ENCODE measurements around the gene CDC73. TPM values are rescaled to one million over a fixed set of nuclear protein-coding genes. Genes with fewer than 3 reads are reported as not detected.

CDC73 gene
- total and polyA plus RNA-seq, 9 of the 15 experiments (the other 6 are each of a cell fraction or from before 2014, with no cell fraction given) = 19.0 to 61.7 (median 30.1) TPM

DNA sequence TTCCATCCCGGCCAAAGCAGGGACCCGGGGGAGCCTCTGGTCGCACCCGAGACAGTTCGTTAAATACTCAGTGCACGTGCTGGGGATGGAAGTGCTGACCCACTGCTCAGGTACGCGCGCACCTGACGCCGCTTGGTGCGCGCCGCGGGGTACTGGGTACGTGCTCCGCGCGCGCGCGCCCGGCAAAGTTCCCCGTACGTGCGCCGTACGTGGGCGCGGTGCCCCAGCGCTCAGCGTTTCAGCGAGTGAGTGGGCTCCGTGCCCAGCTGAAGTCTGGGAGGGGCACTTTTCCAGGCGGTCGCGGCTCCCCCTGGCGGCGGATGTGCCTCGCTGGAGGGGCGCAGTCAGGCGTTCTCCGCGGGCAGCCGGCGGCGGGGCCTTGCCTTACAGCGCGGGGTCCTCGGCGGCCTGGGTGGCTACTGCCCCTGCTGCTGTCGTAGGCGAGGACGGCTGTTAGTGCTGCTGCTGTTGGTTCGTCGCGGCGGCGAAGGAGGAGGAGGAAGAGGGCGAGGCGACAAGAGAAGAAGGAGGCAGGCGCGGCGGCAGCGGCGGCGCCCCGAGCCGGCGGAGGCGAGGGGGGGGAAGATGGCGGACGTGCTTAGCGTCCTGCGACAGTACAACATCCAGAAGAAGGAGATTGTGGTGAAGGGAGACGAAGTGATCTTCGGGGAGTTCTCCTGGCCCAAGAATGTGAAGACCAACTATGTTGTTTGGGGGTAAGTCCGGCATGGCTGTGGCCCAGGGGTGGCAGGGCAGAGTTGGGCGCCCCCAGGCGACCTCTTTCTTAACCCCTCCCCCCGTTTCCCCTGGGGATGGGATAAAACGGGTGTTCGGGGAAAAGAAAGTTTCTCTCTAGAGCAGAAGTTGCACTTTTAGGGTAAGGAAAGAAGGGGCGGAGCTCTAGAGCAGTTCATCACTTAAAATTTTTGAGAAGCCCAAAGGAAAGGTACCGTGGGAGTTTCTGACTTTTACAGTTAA lies at the start of gene CDC73 (continued):
- TF ChIP-seq, protein P1, sequence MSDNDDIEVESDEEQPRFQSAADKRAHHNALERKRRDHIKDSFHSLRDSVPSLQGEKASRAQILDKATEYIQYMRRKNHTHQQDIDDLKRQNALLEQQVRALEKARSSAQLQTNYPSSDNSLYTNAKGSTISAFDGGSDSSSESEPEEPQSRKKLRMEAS (CRISPR knock-in tag; IDR thresholded peaks at IDR 0.05) = peak; percentile 92
- no peak for TF ChIP-seq POU5F1 (IDR thresholded peaks at IDR 0.05; ENCODE audit: borderline replicate concordance, low read depth, low read length, partially characterized antibody)
- peak; percentile 75 for TF ChIP-seq C11orf30 (IDR thresholded peaks at IDR 0.05; ENCODE audit: low read depth)
- TF ChIP-seq ZNF766 (CRISPR knock-in tag; conservative IDR thresholded peaks at IDR 0.05) = peak; percentile 78
- peak; percentile 98 for TF ChIP-seq ZFX (CRISPR knock-in tag; IDR thresholded peaks at IDR 0.05)
- TF ChIP-seq WHSC1 (IDR thresholded peaks at IDR 0.05; ENCODE audit: low read length) = no peak
- no peak for TF ChIP-seq STAT5B (CRISPR knock-in tag; IDR thresholded peaks at IDR 0.05)
- no peak for TF ChIP-seq FOXJ3 (CRISPR knock-in tag; IDR thresholded peaks at IDR 0.05)
- no peak for TF ChIP-seq ETS2 (tag; IDR thresholded peaks at IDR 0.05; ENCODE audit: borderline replicate concordance, poor library complexity, severe bottlenecking)
- TF ChIP-seq, protein P2, sequence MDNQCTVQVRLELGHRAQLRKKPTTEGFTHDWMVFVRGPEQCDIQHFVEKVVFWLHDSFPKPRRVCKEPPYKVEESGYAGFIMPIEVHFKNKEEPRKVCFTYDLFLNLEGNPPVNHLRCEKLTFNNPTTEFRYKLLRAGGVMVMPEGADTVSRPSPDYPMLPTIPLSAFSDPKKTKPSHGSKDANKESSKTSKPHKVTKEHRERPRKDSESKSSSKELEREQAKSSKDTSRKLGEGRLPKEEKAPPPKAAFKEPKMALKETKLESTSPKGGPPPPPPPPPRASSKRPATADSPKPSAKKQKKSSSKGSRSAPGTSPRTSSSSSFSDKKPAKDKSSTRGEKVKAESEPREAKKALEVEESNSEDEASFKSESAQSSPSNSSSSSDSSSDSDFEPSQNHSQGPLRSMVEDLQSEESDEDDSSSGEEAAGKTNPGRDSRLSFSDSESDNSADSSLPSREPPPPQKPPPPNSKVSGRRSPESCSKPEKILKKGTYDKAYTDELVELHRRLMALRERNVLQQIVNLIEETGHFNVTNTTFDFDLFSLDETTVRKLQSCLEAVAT (IDR thresholded peaks at IDR 0.05) = peak; percentile 84 to 87
- TF ChIP-seq POLR2H (tag; IDR thresholded peaks at IDR 0.05; ENCODE audit: low read depth) = peak; percentile 86
- TF ChIP-seq, protein P3, sequence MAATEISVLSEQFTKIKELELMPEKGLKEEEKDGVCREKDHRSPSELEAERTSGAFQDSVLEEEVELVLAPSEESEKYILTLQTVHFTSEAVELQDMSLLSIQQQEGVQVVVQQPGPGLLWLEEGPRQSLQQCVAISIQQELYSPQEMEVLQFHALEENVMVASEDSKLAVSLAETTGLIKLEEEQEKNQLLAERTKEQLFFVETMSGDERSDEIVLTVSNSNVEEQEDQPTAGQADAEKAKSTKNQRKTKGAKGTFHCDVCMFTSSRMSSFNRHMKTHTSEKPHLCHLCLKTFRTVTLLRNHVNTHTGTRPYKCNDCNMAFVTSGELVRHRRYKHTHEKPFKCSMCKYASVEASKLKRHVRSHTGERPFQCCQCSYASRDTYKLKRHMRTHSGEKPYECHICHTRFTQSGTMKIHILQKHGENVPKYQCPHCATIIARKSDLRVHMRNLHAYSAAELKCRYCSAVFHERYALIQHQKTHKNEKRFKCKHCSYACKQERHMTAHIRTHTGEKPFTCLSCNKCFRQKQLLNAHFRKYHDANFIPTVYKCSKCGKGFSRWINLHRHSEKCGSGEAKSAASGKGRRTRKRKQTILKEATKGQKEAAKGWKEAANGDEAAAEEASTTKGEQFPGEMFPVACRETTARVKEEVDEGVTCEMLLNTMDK (IDR thresholded peaks at IDR 0.05; ENCODE audit: borderline replicate concordance, insufficient read depth, low read depth, low read length, poor library complexity, severe bottlenecking) = peak; percentile 97
- peak; percentile 83 for TF ChIP-seq CREB1 (IDR thresholded peaks at IDR 0.05)
- peak; percentile 87 for TF ChIP-seq CREB1 (CRISPR knock-in tag; IDR thresholded peaks at IDR 0.05)
- TF ChIP-seq GATAD2A (IDR thresholded peaks at IDR 0.05) = peak; percentile 86
- TF ChIP-seq, protein P4, sequence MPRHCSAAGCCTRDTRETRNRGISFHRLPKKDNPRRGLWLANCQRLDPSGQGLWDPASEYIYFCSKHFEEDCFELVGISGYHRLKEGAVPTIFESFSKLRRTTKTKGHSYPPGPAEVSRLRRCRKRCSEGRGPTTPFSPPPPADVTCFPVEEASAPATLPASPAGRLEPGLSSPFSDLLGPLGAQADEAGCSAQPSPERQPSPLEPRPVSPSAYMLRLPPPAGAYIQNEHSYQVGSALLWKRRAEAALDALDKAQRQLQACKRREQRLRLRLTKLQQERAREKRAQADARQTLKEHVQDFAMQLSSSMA (CRISPR knock-in tag; IDR thresholded peaks at IDR 0.05) = no peak
- TF ChIP-seq FOXA3 (CRISPR knock-in tag; conservative IDR thresholded peaks at IDR 0.05 in 1 of 2, IDR thresholded peaks at IDR 0.05 in 1 of 2) = peak in 1 of 2 experiments; percentile 30; a peak in 1 of 4 replicates
- TF ChIP-seq DNMT1 (IDR thresholded peaks at IDR 0.05) = peak; percentile 63
- no peak for TF ChIP-seq RFX1 (IDR thresholded peaks at IDR 0.05)
- peak; percentile 64; the same call in 1 of the 2 replicates for TF ChIP-seq TGIF2 (CRISPR knock-in tag; IDR thresholded peaks at IDR 0.05)
- peak; percentile 72; the same call in 1 of the 2 replicates for TF ChIP-seq KDM2B (CRISPR knock-in tag; IDR thresholded peaks at IDR 0.05)
